GM12892 (cell line): ENCODE results near the gene MACROD2.

Experiments used
- POLR2AphosphoS5 ChIP-seq: IDR thresholded peaks from 2 replicates; pipeline ENCODE4 v1.6.1; 2011; ENCODE audit warnings: low read depth, low read length, control low read depth
- TAF1 ChIP-seq: IDR thresholded peaks from 2 replicates; pipeline ENCODE4 v1.6.1; 2011; ENCODE audit warnings: low read depth, mild to moderate bottlenecking, control low read depth, low read length, borderline replicate concordance

GRCh38 chr20:15612769-15613168 is 1617.5 kb downstream of the MACROD2 start:
- TF ChIP-seq POLR2AphosphoS5: no peak
- TF ChIP-seq TAF1: no peak
